SU-DHL-6 (cell line): ENCODE results near the gene RNF167.

Experiments used
- H2AFZ ChIP-seq: fragments of 200-600 bp; sonication (generic); 2 replicates; pipeline ENCODE4 v1.6.1; 2014; ENCODE audit warnings: low read depth, mild to moderate bottlenecking, moderate library complexity, mixed read lengths, antibody characterized with exemption, low read length; ENCODE audit not compliant: severe bottlenecking
- H3F3A ChIP-seq: fragments of 200-600 bp; shearing (Covaris generic); 2 replicates; pipeline ENCODE4 v1.6.0; 2016; ENCODE audit warnings: antibody characterized with exemption, mild to moderate bottlenecking; ENCODE audit not compliant: insufficient read depth
- H3K27ac ChIP-seq: fragments of 200-600 bp; sonication (generic); 2 replicates; pipeline ENCODE4 v1.5.1; 2016; ENCODE audit warnings: low read depth, mild to moderate bottlenecking, low read length, moderate library complexity, mixed read lengths
- H3K27me3 ChIP-seq: fragments of 200-600 bp; sonication (generic), shearing (Covaris generic); 2 replicates; pipeline ENCODE4 v1.6.0; 2014; ENCODE audit warnings: mild to moderate bottlenecking, low read length
- H3K36me3 ChIP-seq: fragments of 200-600 bp; sonication (generic); 2 replicates; pipeline ENCODE4 v1.6.1; 2014; ENCODE audit warnings: mild to moderate bottlenecking, low read length, mixed read lengths
- H3K4me2 ChIP-seq: fragments of 300-600, 200-600 bp; shearing (Covaris generic), sonication (generic); 2 replicates; pipeline ENCODE4 v1.6.0; 2014; ENCODE audit warnings: low read length, low read depth, mild to moderate bottlenecking; ENCODE audit not compliant: poor library complexity, severe bottlenecking
- H3K4me3 ChIP-seq: fragments of 200-600 bp; sonication (generic); 2 replicates; pipeline ENCODE4 v1.5.1; 2014; ENCODE audit warnings: antibody characterized with exemption, low read length, mild to moderate bottlenecking, mixed read lengths; ENCODE audit not compliant: insufficient read depth, poor library complexity, severe bottlenecking
- H3K79me2 ChIP-seq: fragments of 200-600 bp; sonication (generic); 2 replicates; pipeline ENCODE4 v1.6.1; 2014; ENCODE audit warnings: mild to moderate bottlenecking, low read length, moderate library complexity; ENCODE audit not compliant: insufficient read depth
- H3K9ac ChIP-seq: fragments of 200-600 bp; sonication (generic); 2 replicates; pipeline ENCODE4 v1.7.0; 2014; ENCODE audit warnings: mild to moderate bottlenecking, low read length
- H3K9me2 ChIP-seq: fragments of 200-600 bp; sonication (generic); replicated peaks from 2 replicates; pipeline ENCODE4 v1.6.1; 2014; ENCODE audit warnings: low read length; ENCODE audit not compliant: insufficient read depth
- H3K9me3 ChIP-seq: fragments of 200-600 bp; sonication (generic); 2 replicates; pipeline ENCODE4 v1.6.1; 2014; ENCODE audit warnings: low read length, mixed read lengths; ENCODE audit not compliant: insufficient read depth
- H4K20me1 ChIP-seq: fragments of 200-600 bp; sonication (generic); 2 replicates; pipeline ENCODE4 v1.6.1; 2014; ENCODE audit warnings: low read depth, mild to moderate bottlenecking, antibody characterized with exemption, low read length, moderate library complexity, mixed read lengths
- CTCF ChIP-seq: fragments of 200-600 bp; sonication (generic); IDR thresholded peaks from one replicate; pipeline ENCODE4 v1.5.1; 2017; ENCODE audit warnings: antibody characterized with exemption, mild to moderate bottlenecking, low read length, moderate library complexity; ENCODE audit not compliant: insufficient read depth, poor library complexity, severe bottlenecking
- EZH2phosphoT487 ChIP-seq: fragments of 200-600 bp; sonication (generic), shearing (Covaris generic); conservative IDR thresholded peaks from 2 replicates; pipeline ENCODE4 v1.6.1; 2018; ENCODE audit warnings: mild to moderate bottlenecking, antibody characterized with exemption, low read length, moderate library complexity, mixed read lengths

RNF167 gene

GRCh38 chr17:4895657-4896331 lies 44.3 kb upstream of the RNF167 start:
- Histone ChIP-seq H3K27me3 (no peaks in the 10 kb centered on the region), H3K27ac (no peak overlapping the region), H3K36me3 (no peaks in the 10 kb centered on the region), H3K9me3 (no peaks in the 10 kb centered on the region), H3K9ac (no peak overlapping the region), H3F3A (peaks cover 5% of the 10 kb centered on the region; the same call in 1 of the 2 replicates), H3K79me2 (no peaks in the 10 kb centered on the region), H3K4me3 (no peak overlapping the region), H4K20me1 (no peaks in the 10 kb centered on the region), H3K4me2 (no peak overlapping the region), H3K9me2 (no peaks in the 10 kb centered on the region), H2AFZ (no peak overlapping the region)
- TF ChIP-seq CTCF (no peak), EZH2phosphoT487 (no peak)

- TF ChIP-seq CTCF, result no peak
- no peak for TF ChIP-seq EZH2phosphoT487
- peaks cover 5% of the 10 kb centered on the region; the same call in 1 of the 2 replicates for H3F3A ChIP-seq
- no peaks in the 10 kb centered on the region for H3K79me2 ChIP-seq
- no peak overlapping the region for H3K4me3 ChIP-seq
- H4K20me1 ChIP-seq, result no peaks in the 10 kb centered on the region
- no peaks in the 10 kb centered on the region for H3K27me3 ChIP-seq
- no peaks in the 10 kb centered on the region for H3K9me3 ChIP-seq
- H3K4me2 ChIP-seq, result no peak overlapping the region
- no peak overlapping the region for H3K27ac ChIP-seq
- no peaks in the 10 kb centered on the region for H3K9me2 ChIP-seq
- no peak overlapping the region for H3K9ac ChIP-seq
- H2AFZ ChIP-seq, result no peak overlapping the region
- no peaks in the 10 kb centered on the region for H3K36me3 ChIP-seq
These were observed 43.5 kb upstream of the RNF167 start for GRCh38 chr17:4896332-4897197.

GRCh38 chr17:4897198-4897687 lies 42.8 kb upstream of the RNF167 start:
- H3K4me2 ChIP-seq, result no peak overlapping the region
- H3K9me3 ChIP-seq, result no peaks in the 10 kb centered on the region
- H3K27me3 ChIP-seq, result no peaks in the 10 kb centered on the region
- no peaks in the 10 kb centered on the region for H3K79me2 ChIP-seq
- H3K9ac ChIP-seq, result no peak overlapping the region
- no peak for TF ChIP-seq CTCF
- no peak for TF ChIP-seq EZH2phosphoT487
- no peak overlapping the region for H3K4me3 ChIP-seq
- H3F3A ChIP-seq, result peaks cover 5% of the 10 kb centered on the region; the same call in 1 of the 2 replicates
- H4K20me1 ChIP-seq, result no peaks in the 10 kb centered on the region
- no peak overlapping the region for H3K27ac ChIP-seq
- H2AFZ ChIP-seq, result no peak overlapping the region
- H3K36me3 ChIP-seq, result no peaks in the 10 kb centered on the region
- H3K9me2 ChIP-seq, result no peaks in the 10 kb centered on the region
